ENCODE measurements around the gene AK9.
A peak's percentile ranks its signal among the peaks of the same experiment; 100 is the strongest.
"Not testable (repeated sequence)": the region's sequence is repeated elsewhere in the genome, so short reads cannot be mapped to it uniquely, and the experiment has no call there.

The AK9 gene

DNA sequence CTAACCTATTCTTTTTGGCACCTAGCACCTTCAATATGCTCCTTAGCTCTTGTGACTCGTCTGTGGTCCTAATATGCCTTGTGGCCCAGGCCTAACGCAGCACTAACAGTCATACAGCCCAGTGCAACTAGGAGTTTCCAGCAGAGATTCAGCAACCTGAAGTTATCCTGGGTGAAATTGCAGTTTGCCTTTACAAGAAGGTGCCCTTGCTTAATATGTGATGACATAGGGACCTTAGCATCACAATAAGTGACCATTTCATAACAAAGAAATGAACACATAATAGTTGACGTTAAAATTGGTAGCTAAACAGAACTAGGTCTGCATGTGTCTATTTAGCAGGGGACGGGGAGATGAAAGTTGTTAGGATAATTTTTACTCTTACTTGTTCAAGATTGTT is 10.2 kb upstream of the AK9 start:
- DNase-seq (ENCODE audit: low read depth in 2 of 3, low spot score in 2 of 3), result no peak

DNA sequence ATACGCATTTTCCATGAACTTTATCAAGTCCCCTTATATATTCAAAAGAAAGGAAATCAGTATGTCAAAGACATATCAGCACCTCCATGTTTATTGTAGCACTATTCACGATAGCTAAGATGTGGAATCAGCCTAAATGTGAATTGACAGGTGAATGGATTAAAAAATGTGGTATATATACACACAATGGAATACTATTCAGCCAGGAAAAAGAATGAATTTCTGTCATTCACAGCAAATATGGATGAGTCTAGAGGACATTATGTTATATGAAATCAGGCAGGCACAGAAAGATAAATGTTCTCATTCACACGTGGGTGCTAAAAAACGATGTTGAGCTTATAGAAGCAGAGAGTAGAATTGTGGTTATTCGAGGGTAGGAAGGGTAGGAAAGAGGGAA is 5.4 kb upstream of the AK9 start:
- no peak for DNase-seq (ENCODE audit: low read depth in 2 of 3, low spot score in 2 of 3)

DNA sequence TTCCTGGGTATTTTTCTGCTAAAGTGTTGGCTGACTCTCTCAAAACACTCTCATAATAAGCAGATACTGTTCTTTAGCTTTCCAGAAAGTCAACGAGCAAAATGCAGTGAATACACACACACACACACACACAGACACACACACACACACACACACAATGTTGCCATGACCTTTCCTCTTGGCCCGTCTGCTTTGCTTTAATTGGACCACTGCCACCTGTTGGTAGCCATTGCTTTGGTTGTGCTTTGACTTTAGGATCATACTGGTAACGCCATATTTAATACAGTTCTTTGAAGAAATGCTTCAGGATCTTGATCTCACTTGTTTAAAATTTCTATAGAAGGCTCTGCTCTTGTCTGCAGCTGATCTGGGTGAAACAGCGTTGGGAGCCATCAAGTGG is 4.5 kb upstream of the AK9 start:
- DNase-seq (ENCODE audit: low read depth in 2 of 3, low spot score in 2 of 3), result no peak

DNA sequence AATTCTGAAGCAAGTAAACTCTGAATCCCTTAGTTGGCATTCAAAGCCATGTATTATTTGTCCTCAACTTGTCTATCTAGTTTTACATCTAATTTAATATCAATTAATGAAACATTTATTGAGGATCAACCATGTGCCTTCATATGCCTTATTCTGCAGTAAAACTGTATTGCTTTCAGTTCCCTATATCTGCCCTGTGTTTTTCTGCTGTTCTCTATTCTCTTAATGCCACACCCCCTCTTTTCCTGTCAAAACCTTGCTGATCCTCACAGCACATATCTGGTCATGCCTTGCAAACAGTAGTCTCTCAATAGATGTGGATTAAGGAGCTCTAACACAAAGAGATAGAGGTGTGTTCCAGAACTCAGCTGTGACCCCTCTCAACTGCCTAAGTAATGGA is 2.1 kb upstream of the AK9 start:
- no peak for DNase-seq (ENCODE audit: low read depth in 2 of 3, low spot score in 2 of 3)

DNA sequence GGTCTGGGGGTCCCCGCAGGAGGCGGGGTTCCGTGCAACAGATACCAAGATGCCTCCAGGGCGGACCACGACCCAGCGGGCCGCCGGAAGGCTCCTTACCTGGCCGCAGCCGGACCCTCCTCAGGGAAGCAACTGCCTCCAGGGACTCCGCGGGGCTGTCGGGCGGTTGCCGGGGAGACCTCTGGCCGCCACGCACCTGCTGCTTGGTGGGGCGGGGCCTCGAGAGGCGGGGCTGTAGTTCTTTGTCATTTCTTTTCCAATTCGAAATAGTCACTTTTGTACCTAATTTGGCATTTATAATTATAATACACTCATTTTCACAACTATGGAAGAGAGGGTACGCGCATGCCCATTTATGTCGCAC is 647 bp downstream of the AK9 start:
- DNase-seq (ENCODE audit: low read depth in 2 of 3, low spot score in 2 of 3), result peak in 2 of 3 experiments; percentile 23 to 31

DNA sequence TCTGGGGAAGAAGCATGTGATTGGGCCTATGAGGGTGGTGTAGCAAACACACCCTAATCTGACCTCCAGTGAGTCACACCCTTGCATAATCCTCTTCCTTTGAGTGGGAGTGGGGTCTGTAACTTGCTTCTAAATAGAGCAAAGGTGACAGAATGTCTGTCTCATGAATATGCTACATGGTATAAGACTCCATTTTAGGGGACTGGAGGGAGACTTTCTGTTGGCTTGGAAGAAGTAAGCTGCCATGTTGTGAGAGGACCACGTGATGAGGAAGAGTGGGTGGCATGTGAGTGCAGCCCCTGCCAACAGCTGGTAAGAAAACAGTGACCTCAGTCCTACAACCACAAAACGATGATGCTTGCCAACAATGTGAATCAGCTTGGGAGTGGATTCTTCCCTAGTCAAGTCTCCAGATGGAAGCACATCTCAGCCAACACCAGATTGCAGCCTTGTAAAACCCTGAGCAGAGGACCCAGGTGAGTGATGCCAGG is 3.7 kb downstream of the AK9 start:
- DNase-seq (ENCODE audit: low read depth in 2 of 3, low spot score in 2 of 3), result no peak

DNA sequence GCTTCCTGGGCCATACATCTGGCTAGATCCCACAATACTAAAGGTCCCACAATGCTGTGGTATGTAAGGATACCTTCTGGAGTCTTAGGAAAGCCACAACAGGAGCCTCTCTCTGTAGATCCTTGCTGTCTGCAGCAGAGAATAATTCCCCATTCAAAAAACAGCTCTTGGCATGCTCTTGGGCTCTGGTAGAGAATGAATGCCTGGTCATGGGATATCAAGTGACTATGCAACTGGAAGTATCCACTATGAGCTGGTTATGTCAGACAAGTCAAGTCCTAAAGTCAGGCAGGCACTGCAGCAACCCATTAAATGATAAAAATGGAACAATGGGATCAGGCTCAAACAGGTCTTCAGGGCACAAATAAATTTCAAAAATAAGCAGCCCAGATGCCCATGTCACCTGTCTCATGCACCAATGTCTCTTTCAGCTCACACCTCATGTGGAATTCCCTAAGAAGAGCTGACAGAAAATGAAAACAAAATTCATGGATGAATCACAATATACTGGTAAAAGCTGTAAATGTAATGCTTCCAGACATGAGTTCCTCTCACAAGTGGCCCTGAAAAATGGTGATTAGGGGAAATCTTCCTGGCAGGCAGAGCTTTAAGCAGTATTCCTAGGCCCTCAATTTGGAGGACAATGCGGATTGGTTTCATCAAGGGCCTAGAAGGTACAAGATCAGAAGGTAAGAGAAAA is 4.3 kb downstream of the AK9 start:
- DNase-seq (ENCODE audit: low read depth in 2 of 3, low spot score in 2 of 3), result no peak

DNA sequence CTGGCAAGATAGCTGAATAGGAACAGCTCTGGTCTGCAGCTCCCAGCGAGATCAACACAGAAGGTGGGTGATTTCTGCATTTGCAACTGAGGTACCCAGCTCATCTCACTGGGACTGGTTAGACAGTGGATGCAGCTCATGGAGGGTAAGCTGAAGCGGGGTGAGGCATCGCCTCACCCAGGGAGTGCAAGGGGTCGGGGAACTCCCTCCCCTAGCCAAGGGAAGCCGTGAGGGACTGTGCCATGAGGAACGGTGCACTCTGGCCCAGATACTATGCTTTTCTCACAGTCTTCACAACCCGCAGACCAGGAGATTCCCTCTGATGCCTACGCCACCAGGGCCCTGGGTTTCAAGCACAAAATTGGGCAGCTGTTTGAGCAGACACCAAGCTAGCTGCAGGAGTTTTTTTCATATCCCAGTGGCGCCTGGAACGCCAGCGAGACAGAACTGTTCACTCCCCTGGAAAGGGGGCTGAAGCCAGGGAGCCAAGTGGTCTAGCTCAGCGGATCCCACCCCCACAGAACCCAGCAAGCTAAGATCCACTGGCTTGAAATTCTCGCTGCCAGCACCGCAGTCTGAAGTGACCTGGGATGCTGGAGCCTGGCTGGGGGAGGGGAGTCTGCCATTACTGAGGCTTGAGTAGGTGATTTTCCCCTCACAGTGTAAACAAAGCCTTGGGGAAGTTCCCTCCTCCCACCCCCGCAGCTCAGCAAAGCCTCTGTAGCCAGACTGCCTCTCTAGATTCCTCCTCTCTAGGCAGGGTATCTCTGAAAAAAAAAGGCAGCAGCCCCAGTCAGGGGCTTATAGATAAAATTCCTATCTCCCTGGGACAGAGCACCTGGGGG is 12.1 kb downstream of the AK9 start:
- not testable (repeated sequence) for DNase-seq (ENCODE audit: low read depth in 2 of 3, low spot score in 2 of 3)

DNA sequence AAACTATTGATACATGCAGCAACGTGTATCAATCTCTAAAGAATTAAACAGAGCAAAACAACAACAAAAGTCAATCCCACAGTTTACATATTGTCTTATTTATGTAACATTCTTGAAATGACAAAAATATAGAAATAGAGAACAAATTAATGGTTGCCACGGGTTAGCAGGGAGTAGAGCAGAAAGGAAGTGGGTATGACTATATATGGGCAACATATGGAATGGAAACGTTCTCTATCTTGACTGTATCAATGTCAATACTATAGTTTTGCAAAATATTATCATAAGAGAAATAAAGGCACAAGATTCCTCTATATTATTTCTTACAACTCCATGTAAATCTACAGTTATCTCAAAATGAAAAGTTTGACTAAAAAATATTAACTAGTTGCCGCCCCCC is 12.8 kb downstream of the AK9 start:
- no peak for DNase-seq (ENCODE audit: low read depth in 2 of 3, low spot score in 2 of 3)

DNA sequence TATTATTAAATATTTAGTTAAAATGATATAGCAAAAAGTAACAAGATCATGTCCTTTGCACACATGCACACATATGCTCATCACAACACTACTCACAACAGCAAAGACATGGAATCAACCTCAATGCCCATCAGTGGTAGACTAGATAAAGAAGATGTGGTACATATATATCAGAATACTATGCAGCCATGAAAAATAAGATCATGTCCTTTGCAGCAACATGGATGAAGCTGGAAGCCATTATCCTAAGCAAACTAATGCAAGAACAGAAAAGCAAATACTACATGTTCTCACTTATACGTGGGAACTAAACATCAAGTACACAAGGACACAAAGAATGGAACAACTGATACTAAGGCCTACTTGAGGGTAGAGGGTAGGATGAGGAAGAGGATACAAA is 14.3 kb downstream of the AK9 start:
- no peak for DNase-seq (ENCODE audit: low read depth in 2 of 3, low spot score in 2 of 3)

DNA sequence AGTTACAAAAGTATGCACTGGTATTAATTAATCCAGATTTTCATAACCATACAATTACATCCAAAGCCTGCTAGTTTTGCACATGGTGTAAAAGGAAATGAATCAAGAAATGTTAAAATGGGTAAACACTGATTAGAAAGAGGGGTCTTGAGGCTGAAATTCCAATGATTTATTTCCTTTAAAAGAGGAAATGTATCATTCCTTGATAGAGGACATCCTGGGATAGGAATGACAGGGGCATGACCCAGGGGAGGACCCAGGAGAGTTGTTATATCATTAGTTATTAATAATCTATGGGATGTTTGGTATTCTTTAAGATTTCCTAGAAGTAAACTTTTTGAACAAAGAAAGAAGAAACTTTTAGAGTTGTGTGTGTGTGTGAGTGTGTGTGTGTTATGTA is 18.2 kb downstream of the AK9 start:
- DNase-seq (ENCODE audit: low read depth in 2 of 3, low spot score in 2 of 3), result no peak

DNA sequence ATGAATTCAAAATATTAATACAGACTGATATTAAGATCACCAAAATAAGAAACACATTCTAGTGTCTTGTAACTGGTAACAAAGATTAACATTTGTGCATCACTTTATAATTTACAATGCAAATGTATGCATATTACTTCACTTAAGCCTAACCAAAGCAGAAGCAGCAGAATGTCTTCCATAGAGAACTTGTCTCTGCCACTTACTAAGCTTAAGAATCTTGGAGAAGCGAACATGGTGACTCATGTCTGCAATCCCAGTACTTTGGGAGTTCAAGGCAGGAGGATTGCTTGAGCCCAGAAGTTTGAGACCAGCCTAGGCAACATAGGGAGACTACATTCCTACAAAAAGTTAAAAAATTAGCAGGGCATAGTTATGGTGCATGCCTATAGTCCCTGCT is 18.8 kb downstream of the AK9 start:
- DNase-seq (ENCODE audit: low read depth in 2 of 3, low spot score in 2 of 3), result no peak

DNA sequence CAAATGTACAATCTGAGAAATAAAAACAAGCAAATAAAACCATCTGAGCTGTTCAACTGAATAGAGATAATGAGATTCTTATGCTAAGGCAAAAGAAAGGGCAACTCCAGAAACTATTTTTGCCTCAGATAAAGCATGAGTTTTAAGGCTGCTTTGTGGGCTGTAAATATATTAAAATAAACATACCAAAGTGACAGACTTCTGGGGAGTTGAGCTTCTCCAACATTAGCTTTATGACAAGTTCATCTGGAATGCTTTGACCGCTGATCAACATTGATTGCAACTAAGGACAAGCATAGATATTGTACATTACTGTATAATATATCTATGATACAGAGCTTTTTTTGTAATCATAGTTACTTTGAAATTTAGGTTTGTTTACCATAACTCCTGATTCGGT is 19.3 kb downstream of the AK9 start:
- DNase-seq (ENCODE audit: low read depth in 2 of 3, low spot score in 2 of 3), result no peak

DNA sequence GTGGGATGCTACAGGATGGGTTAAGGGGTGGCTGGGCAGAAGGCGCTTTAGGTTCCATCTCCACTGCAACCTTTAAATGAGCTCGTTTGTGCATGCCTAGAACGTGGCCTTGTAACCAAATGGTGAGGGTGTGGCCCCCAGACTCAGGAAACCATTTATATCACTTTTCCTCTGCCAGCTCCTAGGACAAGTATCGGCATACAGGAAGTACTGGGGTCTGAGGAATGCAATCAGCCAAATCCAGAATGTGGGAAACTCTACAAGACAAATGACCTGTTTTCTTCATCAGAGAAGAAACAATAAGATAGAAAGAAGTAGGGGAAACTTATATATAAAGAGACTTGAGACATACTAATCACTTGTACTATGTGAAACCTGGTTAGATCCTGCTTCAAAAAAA is 21.2 kb downstream of the AK9 start:
- no peak for DNase-seq (ENCODE audit: low read depth in 2 of 3, low spot score in 2 of 3)

DNA sequence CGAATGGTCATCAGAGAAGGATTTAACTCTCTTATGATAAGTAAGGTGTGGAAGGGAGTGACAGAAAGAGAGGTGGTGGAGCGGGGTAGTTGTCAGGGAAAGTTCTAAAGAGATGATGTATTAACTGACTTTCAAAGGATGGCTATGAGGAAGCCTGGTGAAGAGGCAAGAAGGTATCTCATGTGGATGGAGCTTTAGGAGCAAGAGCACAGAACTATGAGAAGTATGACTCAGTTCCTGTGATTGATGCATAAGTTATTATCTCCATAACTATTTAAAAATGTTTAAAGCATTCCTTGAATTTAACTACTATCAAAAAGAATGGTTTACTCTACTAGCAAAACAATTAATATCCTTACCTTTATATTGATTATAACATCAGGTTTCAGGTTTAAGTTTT is 28.8 kb downstream of the AK9 start:
- no peak for DNase-seq (ENCODE audit: low read depth in 2 of 3, low spot score in 2 of 3)

DNA sequence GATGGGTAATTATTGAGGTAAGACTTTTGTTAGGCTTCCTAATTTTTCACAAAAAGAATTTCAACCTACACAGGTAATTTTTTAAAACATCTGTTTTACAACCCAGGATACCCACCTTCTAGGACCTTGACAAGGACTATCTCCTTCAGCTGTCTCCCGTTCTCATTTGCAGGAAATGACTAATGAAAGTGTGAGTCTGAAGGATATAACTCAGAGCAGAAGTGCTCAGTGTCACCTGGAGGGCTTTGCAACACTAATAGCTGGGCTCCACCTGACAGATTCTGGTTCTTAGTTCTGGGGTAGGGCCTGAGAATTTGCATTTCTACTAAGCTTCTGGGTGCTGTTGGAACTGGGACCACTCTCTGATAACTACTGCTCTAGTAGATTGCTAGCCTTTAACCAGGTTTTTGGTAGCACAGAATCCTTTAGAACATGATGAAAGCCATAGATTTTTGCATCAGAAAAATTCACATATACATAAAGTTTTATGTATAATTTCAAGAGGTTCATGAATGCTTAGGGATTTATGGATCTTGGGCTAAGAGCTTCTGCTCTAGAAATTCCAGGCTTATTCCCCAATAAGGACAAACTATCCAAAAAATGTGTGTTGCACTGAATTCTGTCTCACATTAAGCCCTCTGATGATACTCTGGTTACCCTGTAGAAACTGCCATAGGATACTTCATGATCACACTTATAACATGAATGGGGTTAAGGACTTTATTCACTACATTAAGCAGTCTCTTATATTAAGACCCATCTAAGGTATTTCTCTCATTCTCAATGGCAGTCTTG is 30.3 kb downstream of the AK9 start:
- DNase-seq (ENCODE audit: low read depth in 2 of 3, low spot score in 2 of 3), result no peak

DNA sequence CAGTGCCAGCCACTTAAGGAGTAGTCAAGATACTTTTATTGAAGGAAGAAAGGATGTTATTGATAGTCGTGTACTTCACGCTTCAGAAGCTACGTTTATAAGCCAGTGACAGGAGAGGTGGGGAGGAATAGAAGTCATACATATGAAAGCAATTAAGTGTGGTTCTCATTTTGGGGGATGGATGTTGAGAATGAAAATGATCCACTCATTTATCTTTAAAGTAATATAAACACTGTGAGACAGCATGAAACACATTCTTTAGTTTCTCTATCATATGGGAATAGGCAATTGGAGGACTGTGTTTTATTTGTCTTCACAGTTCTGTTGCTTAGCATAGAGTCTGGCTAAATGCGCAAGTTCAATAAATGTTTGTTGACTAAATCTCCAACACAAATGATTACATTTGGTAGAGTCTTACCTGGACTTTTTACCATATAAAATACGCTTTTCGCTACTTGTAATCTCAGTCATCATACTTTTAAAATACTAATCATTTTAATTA is 35.2 kb downstream of the AK9 start:
- DNase-seq (ENCODE audit: low read depth in 2 of 3, low spot score in 2 of 3), result no peak

DNA sequence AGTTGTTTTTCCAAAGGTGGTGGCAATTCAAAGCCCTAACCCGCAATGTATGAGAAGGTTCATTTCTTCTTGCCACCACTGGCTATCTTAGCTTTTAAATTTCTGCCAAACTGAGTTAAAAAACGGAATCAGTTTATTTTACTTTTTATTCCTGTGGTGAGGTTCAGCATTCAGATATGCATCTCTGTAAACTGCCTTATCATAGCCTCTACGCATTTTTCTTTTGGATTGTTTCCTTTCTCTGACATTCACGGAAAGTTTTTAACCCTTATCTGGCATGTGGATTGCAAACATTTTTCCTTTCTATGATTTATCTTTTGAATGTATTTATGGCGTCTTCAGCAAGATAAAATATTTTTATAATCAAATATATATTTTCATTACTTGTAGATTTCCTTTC is 37.7 kb downstream of the AK9 start:
- DNase-seq (ENCODE audit: low read depth in 2 of 3, low spot score in 2 of 3), result no peak

DNA sequence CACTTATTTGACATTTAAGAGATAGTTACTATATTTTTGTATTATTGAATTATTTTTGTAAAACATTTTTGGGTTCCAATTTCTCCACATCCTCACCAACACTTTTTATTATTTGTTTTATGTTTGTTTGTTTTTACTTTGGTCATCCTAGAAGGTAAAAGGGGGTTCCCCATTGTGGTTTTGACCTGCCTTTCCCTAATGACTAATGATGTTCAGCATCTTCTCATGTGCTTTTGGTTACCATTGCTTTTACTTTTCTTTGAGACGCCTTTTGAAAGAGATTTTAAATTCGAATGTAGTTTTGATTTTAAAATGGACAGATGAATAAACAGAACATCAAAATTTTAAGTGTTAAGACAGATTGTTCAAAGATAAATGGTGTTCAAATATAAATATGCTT is 46.9 kb downstream of the AK9 start:
- DNase-seq (ENCODE audit: low read depth in 2 of 3, low spot score in 2 of 3), result no peak

DNA sequence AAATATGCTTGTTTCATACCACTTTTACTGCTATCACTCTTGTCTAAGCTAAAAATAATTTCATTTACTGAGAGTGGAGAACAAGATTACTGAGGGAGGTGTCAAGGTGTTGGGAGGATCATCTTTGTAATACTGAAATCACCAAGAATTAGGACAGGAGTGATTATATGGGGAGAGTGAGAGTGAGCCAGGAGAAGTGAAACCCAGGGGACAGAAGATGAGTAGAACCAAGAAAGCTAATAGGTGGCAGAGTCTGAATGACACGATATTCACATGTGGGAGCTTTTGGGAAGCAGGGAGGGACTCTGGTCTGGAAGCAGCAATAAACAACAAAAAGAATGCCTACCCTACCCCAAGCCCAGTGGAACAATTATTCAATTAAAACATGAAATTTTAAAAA is 58.6 kb downstream of the AK9 start:
- no peak for DNase-seq (ENCODE audit: low read depth in 2 of 3, low spot score in 2 of 3)

DNA sequence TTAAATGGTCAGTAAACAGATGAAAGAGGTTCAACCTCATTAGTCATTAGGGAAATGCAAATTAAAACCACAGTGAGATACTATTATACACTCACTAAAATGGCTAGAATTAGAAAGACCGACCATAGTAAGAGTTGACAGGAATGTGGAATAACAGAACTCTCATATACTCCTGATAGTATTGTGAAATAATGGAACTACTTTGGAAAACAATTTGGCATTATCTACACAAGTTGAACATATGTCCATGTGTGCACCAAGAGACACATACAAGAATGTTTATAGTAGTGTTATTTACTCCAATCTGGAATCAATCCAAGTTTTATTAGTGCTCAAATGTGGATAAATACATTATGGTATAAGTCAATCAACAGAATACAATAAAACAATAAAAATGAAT is 59.6 kb downstream of the AK9 start:
- no peak for DNase-seq (ENCODE audit: low read depth in 2 of 3, low spot score in 2 of 3)
